GM21528 (cell line): ENCODE results near the gene NHERF2.

Experiments used
- ATAC-seq: cut with Tn5 transposase; IDR thresholded peaks from one replicate; pipeline ENCODE4 v1.9.1; 2021; ENCODE audit warnings: mild to moderate bottlenecking, moderate library complexity; ENCODE audit not compliant: unreplicated experiment, low FRiP score

NHERF2 gene

GRCh38 chr16:2056681-2057407, 30.1 kb downstream of the NHERF2 start:
- no peak for ATAC-seq

GRCh38 chr16:2057438-2057837, 30.7 kb downstream of the NHERF2 start:
- no peak for ATAC-seq

GRCh38 chr16:2058420-2058819, 31.7 kb downstream of the NHERF2 start:
- ATAC-seq = no peak

GRCh38 chr16:2058872-2059271, 32.2 kb downstream of the NHERF2 start:
- ATAC-seq = no peak

- ATAC-seq = no peak
Observed at GRCh38 chr16:2060346-2060745, 33.6 kb downstream of the NHERF2 start.

- no peak for ATAC-seq
Observed at GRCh38 chr16:2061023-2061422, 34.3 kb downstream of the NHERF2 start.

GRCh38 chr16:2061526-2061925, 34.8 kb downstream of the NHERF2 start:
- ATAC-seq = no peak

- no peak for ATAC-seq
Observed at GRCh38 chr16:2062801-2063200, 36.1 kb downstream of the NHERF2 start.

- no peak for ATAC-seq
Observed at GRCh38 chr16:2063861-2064260, 37.2 kb downstream of the NHERF2 start.

GRCh38 chr16:2064368-2064945, 37.8 kb downstream of the NHERF2 start:
- no peak for ATAC-seq

- no peak for ATAC-seq
Observed at GRCh38 chr16:2066139-2066538, 39.4 kb downstream of the NHERF2 start.

GRCh38 chr16:2070576-2071453, 44.1 kb downstream of the NHERF2 start:
- no peak for ATAC-seq

GRCh38 chr16:2071454-2072202, 44.9 kb downstream of the NHERF2 start:
- no peak for ATAC-seq

- no peak for ATAC-seq
Observed at GRCh38 chr16:2072926-2073325, 46.2 kb downstream of the NHERF2 start.

GRCh38 chr16:2074071-2074470, 47.4 kb downstream of the NHERF2 start:
- no peak for ATAC-seq

- ATAC-seq = no peak
Observed at GRCh38 chr16:2075631-2076030, 48.9 kb downstream of the NHERF2 start.

- ATAC-seq = no peak
Observed at GRCh38 chr16:2076072-2076865, 49.6 kb downstream of the NHERF2 start.

GRCh38 chr16:2077016-2077415, 50.3 kb downstream of the NHERF2 start:
- no peak for ATAC-seq

GRCh38 chr16:2077696-2078095, 51.0 kb downstream of the NHERF2 start:
- no peak for ATAC-seq

GRCh38 chr16:2078096-2078495, 51.4 kb downstream of the NHERF2 start:
- no peak for ATAC-seq
